GM20431 (cell line): ENCODE data around the gene LYPD6.

ENCODE experiments used
- in situ Hi-C: fragments of 300-500 bp; cut with MseI, MboI; formaldehyde crosslinking; loops from one replicate; pipeline ENCODE4 v1.15.0; 2020; ENCODE audit warnings: low sequenced_read_pairs; ENCODE audit not compliant: unreplicated experiment

The LYPD6 gene

GRCh38 chr2:149394864-149395263 is 64.5 kb downstream of the LYPD6 start:
- in situ Hi-C loops = no loop called here

GRCh38 chr2:149399934-149400615 is 69.7 kb downstream of the LYPD6 start:
- in situ Hi-C loops = no loop called here

GRCh38 chr2:149400997-149401396 is 70.6 kb downstream of the LYPD6 start:
- in situ Hi-C loops = no loop called here

- in situ Hi-C loops = no loop called here
Observed at GRCh38 chr2:149409506-149409905, 79.1 kb downstream of the LYPD6 start.

- in situ Hi-C loops = no loop called here
Observed at GRCh38 chr2:149410701-149411484, 80.5 kb downstream of the LYPD6 start.

GRCh38 chr2:149413487-149413886 is 83.1 kb downstream of the LYPD6 start:
- in situ Hi-C loops = no loop called here

- in situ Hi-C loops = no loop called here
Observed at GRCh38 chr2:149415086-149415485, 84.7 kb downstream of the LYPD6 start.

GRCh38 chr2:149418065-149418464 is 87.7 kb downstream of the LYPD6 start:
- in situ Hi-C loops = no loop called here

GRCh38 chr2:149420053-149420963 is 89.9 kb downstream of the LYPD6 start:
- in situ Hi-C loops = no loop called here

GRCh38 chr2:149421791-149422190 is 91.4 kb downstream of the LYPD6 start:
- in situ Hi-C loops = no loop called here

GRCh38 chr2:149422337-149422990 is 92.1 kb downstream of the LYPD6 start:
- in situ Hi-C loops = no loop called here

- in situ Hi-C loops = no loop called here
Observed at GRCh38 chr2:149422991-149423338, 92.6 kb downstream of the LYPD6 start.

GRCh38 chr2:149423630-149424029 is 93.2 kb downstream of the LYPD6 start:
- in situ Hi-C loops = no loop called here

GRCh38 chr2:149427387-149427786 is 97.0 kb downstream of the LYPD6 start:
- in situ Hi-C loops = no loop called here

GRCh38 chr2:149428783-149429182 is 98.4 kb downstream of the LYPD6 start:
- in situ Hi-C loops = no loop called here

GRCh38 chr2:149430743-149431736 is 100.7 kb downstream of the LYPD6 start:
- in situ Hi-C loops = no loop called here

- in situ Hi-C loops = no loop called here
Observed at GRCh38 chr2:149438330-149438960, 108.1 kb downstream of the LYPD6 start.

- in situ Hi-C loops = no loop called here
Observed at GRCh38 chr2:149441255-149441654, 110.9 kb downstream of the LYPD6 start.

- in situ Hi-C loops = no loop called here
Observed at GRCh38 chr2:149442346-149442745, 112.0 kb downstream of the LYPD6 start.
